Ovary (tissue), 9 donors: ENCODE data around the gene LTBP2. TPM values are rescaled to one million over a fixed set of nuclear protein-coding genes. Genes with fewer than 3 reads are reported as not detected.
A peak's percentile ranks its signal among the peaks of the same experiment; 100 is the strongest.

ENCODE experiments used
- DNase-seq, 5 donors: peaks; one replicate each; pipeline ENCODE4 v3.0.0-alpha.2; 2019 to 2020
- H3K27ac ChIP-seq, 2 donors: fragments of 200-600 bp; one replicate each; pipeline versions ENCODE4 v1.5.1 to v1.8.0; 2019 to 2022
- H3K27me3 ChIP-seq: fragments of 200-600 bp; one replicate; pipeline ENCODE4 v1.8.0; 2022
- H3K36me3 ChIP-seq: fragments of 200-600 bp; sonication (generic); one replicate; pipeline ENCODE4 v1.5.1; 2019
- H3K4me1 ChIP-seq: one replicate; pipeline ENCODE4 v1.8.1; 2013; ENCODE audit warnings: mild to moderate bottlenecking, moderate library complexity; ENCODE audit not compliant: insufficient read depth
- H3K4me3 ChIP-seq: fragments of 200-600 bp; sonication (generic); one replicate; pipeline ENCODE4 v1.5.1; 2017
- H3K9me3 ChIP-seq, 2 donors: fragments of 200-600 bp in 1 of 2; sonication (generic) in 1 of 2; one replicate each; pipeline versions ENCODE4 v1.5.1 to v1.8.1; 2013 to 2019; ENCODE audit warnings: mild to moderate bottlenecking in 1 of 2, moderate library complexity in 1 of 2
- CTCF ChIP-seq, 3 donors: fragments of 450-650 bp in 2 of 3; fragments of 200-600 bp in 1 of 3; IDR thresholded peaks; one replicate each; pipeline versions ENCODE4 v1.5.1 to v1.8.0; 2016 to 2022; ENCODE audit warnings: antibody characterized with exemption in 3 of 3, mild to moderate bottlenecking in 1 of 3
- EP300 ChIP-seq: sonication (generic); formaldehyde crosslinking; IDR thresholded peaks from one replicate; pipeline ENCODE4 v1.6.1; 2017; ENCODE audit warnings: antibody characterized with exemption
- POLR2A ChIP-seq: fragments of 450-650 bp; IDR thresholded peaks from one replicate; pipeline ENCODE4 v1.6.1; 2017; ENCODE audit warnings: antibody characterized with exemption, mild to moderate bottlenecking, moderate library complexity
- WGBS, 3 donors: extraction: QIAGEN DNeasy Blood & Tissue Kit in 1 of 3; methylation state at CpG; one replicate each; pipeline versions ENCODE4 v1.1.5 to v1.1.7; 2013 to 2017; 5-methylcytosine and 5-hydroxymethylcytosine counted together
- intact Hi-C, 4 donors: fragments of 100-400 bp; cut with DNase I; formaldehyde crosslinking; loops; one replicate each; pipeline versions ENCODE4 v1.11.0 to v1.15.1; 2022 to 2023
- polyA plus RNA-seq, 2 donors: library from polyadenylated mRNA; stranded (reverse); fragments of 200-250 nt in 1 of 2; fragments of 350-450 nt in 1 of 2; fragmentation: Illumina TruSeq in 1 of 2; extraction: RNeasy Lipid Tissue Mini Kit (QIAGEN cat#74804) in 1 of 2; gene quantifications; one replicate each; pipeline ENCODE4 v1.2.3, GENCODE V29; 2013 to 2014
- total RNA-seq, 7 donors: library from RNA; depleted of rRNA in 2 of 7; stranded (reverse); fragments of >200 nt in 2 of 7; fragmentation: NEBNext Ultra II Directional in 3 of 7; extraction: Animal tissue kit (Norgen Biotek cat#: 25700) in 3 of 7; gene quantifications; one replicate each; pipeline versions ENCODE4 v1.1.0 to v1.2.4, GENCODE V29; 2016 to 2023
- donor health status: DM: no; HTN: no; CAD: no; lungs with moderate emphysema.
- donor health status: DM: no; HTN: no; CAD: no.
- donor health status: Bipolar disorder and iron deficiency.
- donor health status: DM: yes; HTN: yes; CAD: no.
- donor health status: DM: no; HTN: no; CAD: no.
- donor health status: DM: yes; HTN: yes; CAD: no.

LTBP2 gene
- total and polyA plus RNA-seq, 9 donors = 31.4 to 85.0 (median 60.0) TPM

GRCh38 chr14:74573421-74574089 is 38.5 kb downstream of the LTBP2 start:
- Histone ChIP-seq H3K4me3 (no peak overlapping the region), H3K4me1 (peaks cover 35% of the 10 kb centered on the region), H3K9me3 (no peaks in the 10 kb centered on the region), H3K27me3 (no peaks in the 10 kb centered on the region), H3K27ac (peak overlapping the region in 1 of 2 donors; percentile 5), H3K36me3 (no peaks in the 10 kb centered on the region)
- peak in 1 of 5 donors; percentile 26 for DNase-seq
- WGBS, 3 donors = 77 to 90% (median 86%) methylated on average over 13 of the region's 13 CpGs
- intact Hi-C loops = no loop called here
- TF ChIP-seq EP300 (no peak), CTCF (IDR thresholded peaks at IDR 0.05) (no peak), POLR2A (no peak)

GRCh38 chr14:74572726-74573301 is 39.2 kb downstream of the LTBP2 start:
- 48 to 56% (median 54%) methylated on average over 15 of the region's 15 CpGs for whole genome bisulfite sequencing, 3 donors
- H3K4me3 ChIP-seq = peak overlapping the region; percentile 8
- peak overlapping the region in 1 of 2 donors; percentile 5 for H3K27ac ChIP-seq
- intact Hi-C loops = no loop called here
- peak in 2 of 5 donors; percentile 26 to 39 for DNase-seq
- no peaks in the 10 kb centered on the region for H3K36me3 ChIP-seq
- no peaks in the 10 kb centered on the region for H3K9me3 ChIP-seq
- TF ChIP-seq CTCF (IDR thresholded peaks at IDR 0.05) (no peak), EP300 (no peak), POLR2A (no peak)
- H3K27me3 ChIP-seq = no peaks in the 10 kb centered on the region
- peaks cover 39% of the 10 kb centered on the region for H3K4me1 ChIP-seq

- intact Hi-C loops = no loop called here
- H3K4me3 ChIP-seq = peak overlapping the region; percentile 8
- no peaks in the 10 kb centered on the region for H3K27me3 ChIP-seq
- peak in 2 of 5 donors; percentile 51 to 66 for DNase-seq
- H3K36me3 ChIP-seq = no peaks in the 10 kb centered on the region
- peak overlapping the region in 1 of 2 donors; percentile 60 for H3K27ac ChIP-seq
- no peaks in the 10 kb centered on the region for H3K9me3 ChIP-seq
- TF ChIP-seq EP300 (no peak), POLR2A (no peak), CTCF (IDR thresholded peaks at IDR 0.05) (no peak)
- H3K4me1 ChIP-seq = peaks cover 40% of the 10 kb centered on the region
- WGBS, 3 donors = 7 to 10% (median 8%) methylated on average over 8 of the region's 8 CpGs
Observed at GRCh38 chr14:74571901-74572725, 39.9 kb downstream of the LTBP2 start.

GRCh38 chr14:74571441-74571841 is 40.6 kb downstream of the LTBP2 start:
- H3K4me3 ChIP-seq = no peak overlapping the region
- peaks cover 36% of the 10 kb centered on the region for H3K4me1 ChIP-seq
- TF ChIP-seq CTCF (IDR thresholded peaks at IDR 0.05) (no peak), POLR2A (no peak), EP300 (no peak)
- DNase-seq = peak in 1 of 5 donors; percentile 56
- no peaks in the 10 kb centered on the region for H3K27me3 ChIP-seq
- no peaks in the 10 kb centered on the region for H3K9me3 ChIP-seq
- H3K27ac ChIP-seq = peak overlapping the region in 1 of 2 donors; percentile 60
- intact Hi-C loops = no loop called here
- no peaks in the 10 kb centered on the region for H3K36me3 ChIP-seq
- 9 to 11% (median 10%) methylated on average over 9 of the region's 9 CpGs for WGBS, 3 donors
